ENCODE measurements around the gene PGC. TPM values are rescaled to one million over a fixed set of nuclear protein-coding genes. Genes with fewer than 3 reads are reported as not detected.
A peak's percentile ranks its signal among the peaks of the same experiment; 100 is the strongest.

PGC gene
- total RNA-seq, 1 donor from 2014 or later, result not detected

GRCh38 chr6:41732149-41732548 is 15.0 kb downstream of the PGC start:
- DNase-seq (ENCODE audit: low read depth), result no peak

- no peak for DNase-seq (ENCODE audit: low read depth)
Observed at GRCh38 chr6:41731561-41732086, 15.6 kb downstream of the PGC start.

- no peak for DNase-seq (ENCODE audit: low read depth)
Observed at GRCh38 chr6:41730531-41731436, 16.4 kb downstream of the PGC start.

- no peak for DNase-seq (ENCODE audit: low read depth)
Observed at GRCh38 chr6:41729624-41730023, 17.6 kb downstream of the PGC start.

GRCh38 chr6:41728954-41729353 is 18.2 kb downstream of the PGC start:
- no peak for DNase-seq (ENCODE audit: low read depth)

- no peak for DNase-seq (ENCODE audit: low read depth)
Observed at GRCh38 chr6:41728073-41728936, 18.9 kb downstream of the PGC start.

- no peak for DNase-seq (ENCODE audit: low read depth)
Observed at GRCh38 chr6:41727705-41728072, 19.5 kb downstream of the PGC start.

- DNase-seq (ENCODE audit: low read depth), result no peak
Observed at GRCh38 chr6:41726876-41727275, 20.3 kb downstream of the PGC start.

- no peak for DNase-seq (ENCODE audit: low read depth)
Observed at GRCh38 chr6:41724586-41725501, 22.4 kb downstream of the PGC start.

GRCh38 chr6:41724228-41724580 is 23.0 kb downstream of the PGC start:
- DNase-seq (ENCODE audit: low read depth), result no peak

- peak; percentile 56 for DNase-seq (ENCODE audit: low read depth)
Observed at GRCh38 chr6:41723530-41724227, 23.5 kb downstream of the PGC start.

- DNase-seq (ENCODE audit: low read depth), result no peak
Observed at GRCh38 chr6:41722969-41723529, 24.1 kb downstream of the PGC start.

- no peak for DNase-seq (ENCODE audit: low read depth)
Observed at GRCh38 chr6:41721414-41721813, 25.8 kb downstream of the PGC start.

- no peak for DNase-seq (ENCODE audit: low read depth)
Observed at GRCh38 chr6:41720783-41721182, 26.4 kb downstream of the PGC start.

GRCh38 chr6:41720262-41720620 is 27.0 kb downstream of the PGC start:
- DNase-seq (ENCODE audit: low read depth), result no peak

- DNase-seq (ENCODE audit: low read depth), result no peak
Observed at GRCh38 chr6:41719436-41720261, 27.5 kb downstream of the PGC start.

- no peak for DNase-seq (ENCODE audit: low read depth)
Observed at GRCh38 chr6:41718828-41719227, 28.4 kb downstream of the PGC start.

GRCh38 chr6:41717392-41717736 is 29.8 kb downstream of the PGC start:
- DNase-seq (ENCODE audit: low read depth), result no peak

Data from myocyte (in vitro differentiated cells).